ENCODE results near the gene CAMK1. TPM values are rescaled to one million over a fixed set of nuclear protein-coding genes. Genes with fewer than 3 reads are reported as not detected.

CAMK1 gene
- total and polyA plus RNA-seq, 9 of the 15 experiments (the other 6 are each of a cell fraction or from before 2014, with no cell fraction given): 0.23 to 10.7 (median 6.0) TPM

- TF ChIP-seq STAG1 (CRISPR knock-in tag; IDR thresholded peaks at IDR 0.05; ENCODE audit: borderline replicate concordance) (no peak), EHMT2 (IDR thresholded peaks at IDR 0.05) (no peak), DNMT1 (IDR thresholded peaks at IDR 0.05) (0 out of 2 replicates have a peak, but pooled peaks have one; percentile 0), KHSRP (IDR thresholded peaks at IDR 0.05) (no peak), BCL6 (CRISPR knock-in tag; IDR thresholded peaks at IDR 0.05) (no peak), PBX2 (CRISPR knock-in tag; IDR thresholded peaks at IDR 0.05; ENCODE audit: low read depth) (no peak), PBX2 (tag; conservative IDR thresholded peaks at IDR 0.05; ENCODE audit: low read depth) (no peak), MGA (IDR thresholded peaks at IDR 0.05) (no peak), ESRRA (IDR thresholded peaks at IDR 0.05; ENCODE audit: borderline replicate concordance, low read depth) (no peak), KDM5B (IDR thresholded peaks at IDR 0.05; ENCODE audit: insufficient replicate concordance, low read depth, low read length) (peak; percentile 24)
- TF ChIP-seq, protein P1, sequence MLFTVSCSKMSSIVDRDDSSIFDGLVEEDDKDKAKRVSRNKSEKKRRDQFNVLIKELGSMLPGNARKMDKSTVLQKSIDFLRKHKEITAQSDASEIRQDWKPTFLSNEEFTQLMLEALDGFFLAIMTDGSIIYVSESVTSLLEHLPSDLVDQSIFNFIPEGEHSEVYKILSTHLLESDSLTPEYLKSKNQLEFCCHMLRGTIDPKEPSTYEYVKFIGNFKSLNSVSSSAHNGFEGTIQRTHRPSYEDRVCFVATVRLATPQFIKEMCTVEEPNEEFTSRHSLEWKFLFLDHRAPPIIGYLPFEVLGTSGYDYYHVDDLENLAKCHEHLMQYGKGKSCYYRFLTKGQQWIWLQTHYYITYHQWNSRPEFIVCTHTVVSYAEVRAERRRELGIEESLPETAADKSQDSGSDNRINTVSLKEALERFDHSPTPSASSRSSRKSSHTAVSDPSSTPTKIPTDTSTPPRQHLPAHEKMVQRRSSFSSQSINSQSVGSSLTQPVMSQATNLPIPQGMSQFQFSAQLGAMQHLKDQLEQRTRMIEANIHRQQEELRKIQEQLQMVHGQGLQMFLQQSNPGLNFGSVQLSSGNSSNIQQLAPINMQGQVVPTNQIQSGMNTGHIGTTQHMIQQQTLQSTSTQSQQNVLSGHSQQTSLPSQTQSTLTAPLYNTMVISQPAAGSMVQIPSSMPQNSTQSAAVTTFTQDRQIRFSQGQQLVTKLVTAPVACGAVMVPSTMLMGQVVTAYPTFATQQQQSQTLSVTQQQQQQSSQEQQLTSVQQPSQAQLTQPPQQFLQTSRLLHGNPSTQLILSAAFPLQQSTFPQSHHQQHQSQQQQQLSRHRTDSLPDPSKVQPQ (CRISPR knock-in tag; IDR thresholded peaks at IDR 0.05; ENCODE audit: borderline replicate concordance): no peak
These were observed 23.5 kb upstream of the CAMK1 start (continued) for GRCh38 chr3:9793161-9793781.
